Measurements from ENCODE around the gene PARP6. TPM values are rescaled to one million over a fixed set of nuclear protein-coding genes. Genes with fewer than 3 reads are reported as not detected.
A peak's percentile ranks its signal among the peaks of the same experiment; 100 is the strongest.

PARP6 gene
- total and polyA plus RNA-seq, 2 donors (not counting 1 experiment from before 2014, with no cell fraction given) = 118 to 134 TPM

GRCh38 chr15:72319360-72319984 is 47.1 kb upstream of the PARP6 start:
- peak overlapping the region; percentile 57 for H3K27ac Mint-ChIP-seq
- 28% methylated on average over 37 of the region's 48 CpGs for WGBS (ENCODE audit: insufficient coverage)
- intact Hi-C loops (cut with micrococcal nuclease) = loop anchor here (10.0 kb wide), 1 partner anchor 765 kb away; no protein-coding TSS in a partner anchor
- no peak overlapping the region for H2AFZ ChIP-seq (ENCODE audit: insufficient read depth, low read depth, low read length, poor library complexity, severe bottlenecking)
- DNase-seq = peak; percentile 73
- no peaks in the 10 kb centered on the region for H4K20me1 ChIP-seq (ENCODE audit: control insufficient read depth, insufficient read depth, low read length, poor library complexity, severe bottlenecking)
- no peak overlapping the region for H3K27ac ChIP-seq (ENCODE audit: low read length in 2 of 2)
- ChIA-PET CTCF (no interaction called here), POLR2A (interaction anchor here (0.9 kb wide), 1 partner anchor 56 kb away, joined by 3 read pairs; the partner anchor contains the start of gene HEXA)
- TF ChIP-seq EZH2 (IDR thresholded peaks at IDR 0.05; ENCODE audit: borderline replicate concordance, insufficient read depth, low read depth, low read length, poor library complexity, severe bottlenecking) = no peak
- TF ChIP-seq CTCF (IDR thresholded peaks at IDR 0.05) = no peak
- H3K4me2 ChIP-seq (replicated peaks; ENCODE audit: low read depth, low read length, poor library complexity, severe bottlenecking) = peak overlapping the region; percentile 81
- H3K4me1 ChIP-seq (ENCODE audit: control insufficient read depth in 2 of 2, insufficient read depth in 2 of 2, low read length in 2 of 2) = peaks cover 10 to 19% of the 10 kb centered on the region in 2 donors
- peak overlapping the region; percentile 77 for H3K4me3 Mint-ChIP-seq
- peaks cover 25% of the 10 kb centered on the region for H3K4me1 Mint-ChIP-seq
- peak overlapping the region in 2 of 5 experiments; percentile 15 to 55 for H3K4me3 ChIP-seq (ENCODE audit: control extremely low read depth in 1 of 5, extremely low read depth in 1 of 5, insufficient read depth in 1 of 5, low read depth in 2 of 5, low read length in 4 of 5)
- H3K9ac ChIP-seq (ENCODE audit: low read length) = peak overlapping the region; percentile 62
- H3K27me3 Mint-ChIP-seq = no peaks in the 10 kb centered on the region
- H3K79me2 ChIP-seq (ENCODE audit: control insufficient read depth, insufficient read depth, low read length) = no peaks in the 10 kb centered on the region
- H3K36me3 ChIP-seq (replicated peaks in 1 of 2; ENCODE audit: control extremely low read depth in 1 of 2, control insufficient read depth in 1 of 2, extremely low read depth in 1 of 2, insufficient read depth in 2 of 2, low read length in 1 of 2) = no peaks in the 10 kb centered on the region
- peaks cover 2% of the 10 kb centered on the region for H3K9me3 Mint-ChIP-seq (ENCODE audit: insufficient read depth)
- ATAC-seq (ENCODE audit: low read depth) = peak; percentile 51
- no peaks in the 10 kb centered on the region for H3K27me3 ChIP-seq (replicated peaks in 1 of 4; ENCODE audit: control extremely low read depth in 1 of 4, control insufficient read depth in 3 of 4, insufficient read depth in 4 of 4, low read length in 3 of 4)
- H3K9me3 ChIP-seq (ENCODE audit: control extremely low read depth in 1 of 3, control insufficient read depth in 2 of 3, insufficient read depth in 1 of 3, low read length in 2 of 3) = peaks cover 0 to 2% (median 2%) of the 10 kb centered on the region in 3 donors

- Histone ChIP-seq H3K9ac (ENCODE audit: low read length) (no peak overlapping the region), H3K27ac (ENCODE audit: low read length in 2 of 2) (no peak overlapping the region), H3K79me2 (ENCODE audit: control insufficient read depth, insufficient read depth, low read length) (no peaks in the 10 kb centered on the region), H4K20me1 (ENCODE audit: control insufficient read depth, insufficient read depth, low read length, poor library complexity, severe bottlenecking) (no peaks in the 10 kb centered on the region), H2AFZ (ENCODE audit: insufficient read depth, low read depth, low read length, poor library complexity, severe bottlenecking) (no peak overlapping the region), H3K27me3 (replicated peaks in 1 of 4; ENCODE audit: control extremely low read depth in 1 of 4, control insufficient read depth in 3 of 4, insufficient read depth in 4 of 4, low read length in 3 of 4) (no peaks in the 10 kb centered on the region), H3K4me1 (ENCODE audit: control insufficient read depth in 2 of 2, insufficient read depth in 2 of 2, low read length in 2 of 2) (peaks cover 10 to 19% of the 10 kb centered on the region in 2 donors), H3K9me3 (ENCODE audit: control extremely low read depth in 1 of 3, control insufficient read depth in 2 of 3, insufficient read depth in 1 of 3, low read length in 2 of 3) (peaks cover 0 to 2% (median 0%) of the 10 kb centered on the region in 3 donors), H3K36me3 (replicated peaks in 1 of 2; ENCODE audit: control extremely low read depth in 1 of 2, control insufficient read depth in 1 of 2, extremely low read depth in 1 of 2, insufficient read depth in 2 of 2, low read length in 1 of 2) (no peaks in the 10 kb centered on the region), H3K4me2 (replicated peaks; ENCODE audit: low read depth, low read length, poor library complexity, severe bottlenecking) (no peak overlapping the region), H3K4me3 (ENCODE audit: control extremely low read depth in 1 of 5, extremely low read depth in 1 of 5, insufficient read depth in 1 of 5, low read depth in 2 of 5, low read length in 4 of 5) (no peak overlapping the region)
- H3K4me1 Mint-ChIP-seq = peaks cover 25% of the 10 kb centered on the region
- TF ChIP-seq CTCF (IDR thresholded peaks at IDR 0.05) = no peak
- TF ChIP-seq EZH2 (IDR thresholded peaks at IDR 0.05; ENCODE audit: borderline replicate concordance, insufficient read depth, low read depth, low read length, poor library complexity, severe bottlenecking) = no peak
- H3K27ac Mint-ChIP-seq = peak overlapping the region; percentile 57
- CTCF ChIA-PET = no interaction called here
- peak overlapping the region; percentile 77 for H3K4me3 Mint-ChIP-seq
- ATAC-seq (ENCODE audit: low read depth) = no peak
- DNase-seq = peak; percentile 28
- intact Hi-C loops (cut with micrococcal nuclease) = loop anchor here (10.0 kb wide), 1 partner anchor 766 kb away; no protein-coding TSS in a partner anchor
- POLR2A ChIA-PET = no interaction called here
- no peaks in the 10 kb centered on the region for H3K9me3 Mint-ChIP-seq (ENCODE audit: insufficient read depth)
- WGBS (ENCODE audit: insufficient coverage) = no CpG with 5 or more reads among the region's 2 CpGs
- H3K27me3 Mint-ChIP-seq = no peaks in the 10 kb centered on the region
Observed at GRCh38 chr15:72318408-72318942, 46.1 kb upstream of the PARP6 start.

Measured in B cell (primary cell).